Measurements from ENCODE around the gene CHRM2.

CHRM2 gene

GRCh38 chr7:136957391-136957790, 88.9 kb downstream of the CHRM2 start:
- DNase-seq (ENCODE audit: low spot score), result no peak

GRCh38 chr7:136958016-136958415, 89.6 kb downstream of the CHRM2 start:
- peak; percentile 8 for DNase-seq (ENCODE audit: low spot score)

- DNase-seq (ENCODE audit: low spot score), result no peak
These were observed 95.9 kb downstream of the CHRM2 start for GRCh38 chr7:136964347-136964746.

DNA sequence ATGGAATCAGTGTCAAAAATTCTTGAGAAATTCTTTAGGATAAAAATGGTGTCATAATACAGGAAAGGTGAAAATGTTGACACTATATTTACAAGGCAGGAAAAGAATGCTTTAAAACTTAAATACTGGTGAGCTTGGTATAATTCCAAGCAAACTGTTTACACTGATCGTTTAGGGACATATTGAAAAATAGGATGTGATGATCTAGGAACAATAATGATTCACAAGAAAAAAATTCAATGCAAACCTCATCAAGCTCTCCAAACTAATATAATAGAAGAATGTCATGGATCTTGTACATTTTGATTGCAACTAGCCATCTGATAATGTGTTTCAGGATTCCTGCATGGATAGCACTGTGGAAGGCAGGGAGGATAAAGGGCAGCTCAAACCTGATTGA, 98.4 kb downstream of the CHRM2 start:
- no peak for DNase-seq (ENCODE audit: low spot score)

DNA sequence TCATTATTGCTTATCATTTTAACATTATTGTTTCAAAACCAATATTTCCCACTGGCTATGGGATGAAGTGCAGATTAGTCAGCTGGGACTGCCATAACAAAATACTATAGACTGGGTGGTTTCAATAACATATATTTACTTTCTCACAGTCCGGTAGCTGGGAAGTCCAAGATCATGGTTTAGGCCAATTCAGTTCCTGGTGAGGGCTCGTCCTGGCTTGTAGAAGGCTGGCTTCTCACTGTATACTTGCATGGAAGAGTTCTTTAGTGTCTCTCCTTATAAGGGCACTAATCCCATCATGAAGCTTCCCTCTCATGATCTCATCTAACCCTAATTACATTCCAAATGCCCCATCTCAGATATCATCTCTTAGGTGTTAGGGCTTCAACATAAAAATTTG, 101.3 kb downstream of the CHRM2 start:
- no peak for DNase-seq (ENCODE audit: low spot score)

DNA sequence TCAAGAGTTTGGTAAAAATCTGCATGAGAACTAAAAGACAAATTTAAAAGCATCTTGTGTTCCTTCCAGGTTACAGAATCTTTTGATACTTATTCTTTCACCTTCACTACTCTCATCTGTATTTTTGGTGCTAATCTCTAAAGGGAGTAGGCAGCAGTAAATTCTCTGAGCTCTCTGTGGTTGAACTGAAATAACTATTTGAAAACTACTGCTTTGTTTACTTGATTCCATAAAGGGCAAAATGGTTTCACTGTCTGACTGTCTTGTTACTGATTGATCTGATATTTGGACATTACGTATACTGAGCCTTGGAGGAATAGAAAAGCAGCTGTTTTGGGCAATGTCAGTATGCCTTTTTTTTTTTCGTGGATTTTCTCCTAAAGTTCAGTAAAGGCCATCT, 103.3 kb downstream of the CHRM2 start:
- DNase-seq (ENCODE audit: low spot score), result no peak

DNA sequence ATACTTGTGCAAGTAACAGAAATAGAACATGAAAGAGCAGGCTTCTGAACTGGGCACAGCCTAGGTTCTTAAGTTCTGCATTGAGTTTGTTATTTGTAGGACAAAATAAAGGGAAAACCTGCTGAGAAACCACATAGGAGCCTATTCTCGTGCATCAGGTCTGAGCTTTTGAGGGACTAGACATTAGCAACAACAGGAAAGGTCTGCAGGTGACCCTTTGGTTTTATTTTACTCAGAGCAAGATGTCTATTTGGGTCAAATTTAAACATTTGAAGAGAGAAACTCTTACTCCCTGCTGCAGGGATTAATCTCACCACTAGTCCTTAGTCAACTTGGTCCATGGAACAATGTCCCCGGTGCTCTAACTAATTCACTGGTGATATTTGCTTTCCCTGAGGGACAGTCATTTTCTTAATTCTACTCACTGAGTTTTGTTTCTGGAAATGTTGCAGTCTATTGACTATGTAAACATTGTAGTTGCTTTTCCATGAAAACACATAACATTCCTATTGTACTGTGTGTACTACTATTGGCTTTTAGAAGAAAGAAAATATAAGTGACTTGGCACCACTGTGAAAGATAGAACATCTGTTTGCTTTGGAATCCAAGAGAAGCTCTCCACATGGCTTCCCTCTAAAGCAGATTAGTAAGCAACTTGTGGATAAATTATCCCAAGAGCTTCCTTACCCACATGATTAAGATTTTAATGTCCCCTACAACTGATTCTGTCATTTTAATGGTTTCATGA, 108.2 kb downstream of the CHRM2 start:
- no peak for DNase-seq (ENCODE audit: low spot score)

DNA sequence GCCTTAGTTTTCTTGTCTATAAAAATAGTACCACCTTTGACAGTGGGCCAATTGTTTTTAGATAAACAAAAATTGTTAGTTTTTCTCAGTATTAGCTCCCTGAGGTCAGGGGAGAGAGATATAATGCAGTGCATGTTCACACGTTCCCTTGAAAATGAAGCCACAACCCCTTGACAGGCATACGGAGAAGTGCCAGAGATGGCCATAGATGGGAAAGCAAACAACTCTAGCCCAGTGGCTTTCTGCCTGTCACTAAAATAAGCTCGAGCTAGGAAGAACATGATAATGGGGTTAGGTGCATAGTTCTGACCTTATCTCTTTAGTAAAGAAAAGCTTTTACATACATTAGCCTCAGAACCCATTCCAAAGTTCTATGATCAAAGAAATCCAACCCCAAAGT, 124.9 kb downstream of the CHRM2 start:
- no peak for DNase-seq (ENCODE audit: low spot score)

GRCh38 chr7:136997735-136998134, 129.3 kb downstream of the CHRM2 start:
- no peak for DNase-seq (ENCODE audit: low spot score)

DNA sequence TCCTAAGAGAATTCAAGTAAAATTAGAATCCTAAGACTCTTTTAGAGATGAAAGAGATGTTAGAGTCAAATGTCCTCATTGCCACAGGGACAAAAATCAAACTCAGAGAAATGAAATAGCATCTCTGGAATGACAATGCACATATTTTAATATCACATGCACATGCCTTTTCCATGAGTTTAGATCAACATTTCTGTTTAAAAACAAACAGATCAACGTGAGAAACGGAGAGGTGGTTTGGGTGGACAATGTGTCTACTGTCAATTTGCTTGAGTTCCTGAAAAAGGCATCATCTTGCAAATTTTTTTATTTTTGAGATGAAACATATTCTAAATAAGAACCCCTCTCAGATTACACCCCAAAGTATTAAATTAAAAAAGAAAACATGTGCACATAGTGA, 130.0 kb downstream of the CHRM2 start:
- DNase-seq (ENCODE audit: low spot score), result no peak

DNA sequence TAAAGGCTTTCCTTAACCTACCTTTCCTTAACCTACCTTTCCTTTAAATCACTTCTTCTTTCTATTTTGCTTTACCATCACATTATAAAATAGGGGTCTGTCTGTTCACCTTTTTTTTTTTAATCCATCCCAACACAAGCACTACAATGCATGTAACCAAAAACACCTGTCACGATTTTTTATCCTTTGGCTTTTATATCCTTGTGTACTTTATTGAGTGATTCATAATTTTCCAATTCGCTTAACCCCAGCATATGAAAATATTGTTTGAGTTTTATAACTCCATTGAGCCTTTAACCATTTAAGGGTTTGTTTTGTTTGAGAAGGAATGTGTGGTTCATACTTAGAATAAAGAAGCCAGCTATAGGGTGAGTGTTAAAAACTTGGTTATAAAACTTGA, 132.2 kb downstream of the CHRM2 start:
- no peak for DNase-seq (ENCODE audit: low spot score)

GRCh38 chr7:137001041-137001440, 132.6 kb downstream of the CHRM2 start:
- DNase-seq (ENCODE audit: low spot score), result no peak

- no peak for DNase-seq (ENCODE audit: low spot score)
These were observed 133.0 kb downstream of the CHRM2 start for GRCh38 chr7:137001478-137001877.

GRCh38 chr7:137003086-137003485, 134.6 kb downstream of the CHRM2 start:
- DNase-seq (ENCODE audit: low spot score), result no peak

GRCh38 chr7:137003566-137003965, 135.1 kb downstream of the CHRM2 start:
- DNase-seq (ENCODE audit: low spot score), result no peak

GRCh38 chr7:137005873-137006272, 137.4 kb downstream of the CHRM2 start:
- no peak for DNase-seq (ENCODE audit: low spot score)

GRCh38 chr7:137006293-137006692, 137.8 kb downstream of the CHRM2 start:
- DNase-seq (ENCODE audit: low spot score), result no peak

GRCh38 chr7:137007001-137007694, 138.7 kb downstream of the CHRM2 start:
- DNase-seq (ENCODE audit: low spot score), result no peak

DNA sequence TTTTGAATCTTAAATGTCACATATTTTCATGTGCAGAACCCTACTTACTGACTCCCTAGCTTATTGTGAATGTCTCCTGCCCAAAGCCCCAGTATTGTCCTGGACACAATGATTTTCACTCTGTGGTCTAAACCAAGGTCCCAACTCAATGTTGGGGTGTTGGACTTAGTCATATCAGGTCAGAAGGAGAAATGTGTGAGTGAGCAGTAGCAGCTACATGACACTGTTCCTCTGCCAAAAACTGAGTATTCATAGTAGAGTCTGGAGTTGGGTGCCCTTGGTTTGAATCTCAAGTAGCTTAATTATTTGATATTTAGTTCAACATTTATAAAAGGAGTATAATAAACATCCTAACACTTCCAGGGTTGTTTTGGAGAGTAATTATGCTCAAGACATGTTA, 141.0 kb downstream of the CHRM2 start:
- DNase-seq (ENCODE audit: low spot score), result no peak

GRCh38 chr7:137015015-137015414, 146.6 kb downstream of the CHRM2 start:
- no peak for DNase-seq (ENCODE audit: low spot score)

DNA sequence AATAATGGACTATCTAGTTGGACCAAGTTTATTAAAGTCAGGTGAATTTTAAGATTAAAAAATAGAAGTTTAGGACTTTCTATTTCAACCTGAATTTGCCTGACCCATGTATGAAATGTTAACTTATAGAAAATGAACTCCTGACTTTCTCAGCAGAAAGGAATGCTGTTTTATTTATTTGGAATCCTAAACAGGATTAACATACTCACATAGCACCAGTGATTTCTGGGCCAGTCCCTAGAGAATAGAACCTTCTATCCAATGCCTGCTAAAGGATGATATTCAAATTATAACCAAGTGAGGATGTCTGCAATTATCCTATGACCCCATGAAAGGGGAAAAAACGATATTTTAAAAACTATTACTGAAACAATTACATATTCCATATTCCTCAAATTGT, 148.8 kb downstream of the CHRM2 start:
- DNase-seq (ENCODE audit: low spot score), result no peak

DNA sequence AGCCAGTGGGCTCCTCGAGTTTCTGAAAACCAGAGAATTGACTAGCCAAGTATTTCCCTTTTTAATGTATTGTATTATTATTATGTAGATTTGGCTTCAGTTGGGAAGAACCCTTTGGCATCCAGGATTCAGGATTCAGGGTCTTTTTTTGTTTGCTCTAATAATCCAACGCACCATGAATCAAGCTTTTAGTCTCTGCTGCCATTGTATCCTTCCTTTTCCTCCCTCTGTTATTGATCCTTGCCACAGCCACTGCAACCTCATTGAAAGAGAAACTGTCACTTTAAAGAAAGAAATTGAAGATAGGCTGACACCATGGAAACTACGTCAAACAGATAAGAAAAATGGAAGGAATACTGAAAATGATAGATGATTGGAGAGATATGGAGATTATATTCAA, 150.0 kb downstream of the CHRM2 start:
- DNase-seq (ENCODE audit: low spot score), result no peak

DNA sequence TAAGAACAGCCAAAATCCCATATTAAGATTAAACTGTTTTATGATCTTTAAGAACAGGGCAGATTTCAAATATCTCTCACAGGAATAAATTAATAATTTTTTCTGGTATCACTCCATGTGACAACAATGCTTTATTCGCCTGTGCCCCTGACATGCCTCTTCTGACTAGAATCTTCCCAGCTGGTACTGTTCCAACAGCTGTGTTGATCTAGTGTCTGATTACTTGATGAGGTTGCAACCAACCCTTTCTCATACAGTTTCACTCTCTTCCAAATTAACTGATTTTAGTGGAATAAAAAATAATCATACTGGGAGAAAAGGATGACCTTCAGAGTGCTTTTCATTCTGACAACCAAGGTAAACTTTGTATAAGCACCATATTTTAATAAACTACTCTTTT, 151.9 kb downstream of the CHRM2 start:
- DNase-seq (ENCODE audit: low spot score), result no peak

Data from globus pallidus (tissue), 1 donor.